Immature natural killer cell (primary cell): ENCODE data around the gene CORO1A. TPM values are rescaled to one million over a fixed set of nuclear protein-coding genes. Genes with fewer than 3 reads are reported as not detected.

Experiments
- DNase-seq, 3 donors: peaks; one replicate each; pipeline ENCODE4 v3.0.0; 2022; ENCODE audit warnings: mixed read lengths in 1 of 3
- H3K27ac Mint-ChIP-seq, 6 donors: one replicate each; pipeline ENCODE4 v1.8.0; 2020; ENCODE audit warnings: mixed read lengths in 6 of 6, mild to moderate bottlenecking in 5 of 6, inconsistent platforms in 4 of 6, moderate library complexity in 3 of 6
- H3K27me3 Mint-ChIP-seq, 3 donors: one replicate each; pipeline ENCODE4 v1.8.0; 2020 to 2021; ENCODE audit warnings: low read depth in 3 of 3, mild to moderate bottlenecking in 3 of 3, mixed read lengths in 3 of 3, moderate library complexity in 3 of 3, inconsistent platforms in 1 of 3
- H3K36me3 Mint-ChIP-seq, 3 donors: one replicate each; pipeline ENCODE4 v1.8.0; 2020; ENCODE audit warnings: mixed read lengths in 3 of 3, inconsistent platforms in 2 of 3, mild to moderate bottlenecking in 2 of 3
- H3K4me1 Mint-ChIP-seq, 2 donors: one replicate each; pipeline ENCODE4 v1.8.0; 2020; ENCODE audit warnings: inconsistent platforms in 2 of 2, mild to moderate bottlenecking in 2 of 2, mixed read lengths in 2 of 2, moderate library complexity in 1 of 2
- H3K4me3 Mint-ChIP-seq, 5 donors: one replicate each; pipeline ENCODE4 v1.8.0; 2020; ENCODE audit warnings: mild to moderate bottlenecking in 5 of 5, mixed read lengths in 5 of 5, inconsistent platforms in 3 of 5, moderate library complexity in 3 of 5
- H3K9me3 Mint-ChIP-seq, 6 donors: one replicate each; pipeline ENCODE4 v1.8.0; 2020; ENCODE audit warnings: mild to moderate bottlenecking in 6 of 6, mixed read lengths in 6 of 6, inconsistent platforms in 4 of 6, moderate library complexity in 3 of 6
- polyA plus RNA-seq, 3 donors: library from polyadenylated mRNA; unstranded; fragments of 300-500 nt; fragmentation: Illumina TruSeq; gene quantifications; one replicate each; pipeline ENCODE4 v1.2.3, GENCODE V29; 2021

The CORO1A gene
- polyA plus RNA-seq, result 1,000 to 10,000 TPM; 1,282 to 1,713 (median 1,680) TPM

- H3K27me3 Mint-ChIP-seq, result peaks cover 13 to 36% (median 25%) of the 10 kb centered on the region in 3 donors
- peak; percentile 74 to 81 (median 76) for DNase-seq
- H3K27ac Mint-ChIP-seq, result peak within 1 kb of the TSS; percentile 95 to 98 (median 97)
- peaks cover 31 to 38% of the 10 kb centered on the region in 2 donors for H3K4me1 Mint-ChIP-seq
- peaks cover 17 to 24% (median 21%) of the 10 kb centered on the region in 3 donors for H3K36me3 Mint-ChIP-seq
- peak within 1 kb of the TSS; percentile 91 to 98 (median 98) for H3K4me3 Mint-ChIP-seq
- H3K9me3 Mint-ChIP-seq, result no peaks in the 10 kb centered on the region
These were observed at the start of gene CORO1A for GRCh38 chr16:30183233-30184095. CORO1A (plus strand) TSS chr16:30183602; CDS start chr16:30185210, 1,608 bp downstream.

DNA sequence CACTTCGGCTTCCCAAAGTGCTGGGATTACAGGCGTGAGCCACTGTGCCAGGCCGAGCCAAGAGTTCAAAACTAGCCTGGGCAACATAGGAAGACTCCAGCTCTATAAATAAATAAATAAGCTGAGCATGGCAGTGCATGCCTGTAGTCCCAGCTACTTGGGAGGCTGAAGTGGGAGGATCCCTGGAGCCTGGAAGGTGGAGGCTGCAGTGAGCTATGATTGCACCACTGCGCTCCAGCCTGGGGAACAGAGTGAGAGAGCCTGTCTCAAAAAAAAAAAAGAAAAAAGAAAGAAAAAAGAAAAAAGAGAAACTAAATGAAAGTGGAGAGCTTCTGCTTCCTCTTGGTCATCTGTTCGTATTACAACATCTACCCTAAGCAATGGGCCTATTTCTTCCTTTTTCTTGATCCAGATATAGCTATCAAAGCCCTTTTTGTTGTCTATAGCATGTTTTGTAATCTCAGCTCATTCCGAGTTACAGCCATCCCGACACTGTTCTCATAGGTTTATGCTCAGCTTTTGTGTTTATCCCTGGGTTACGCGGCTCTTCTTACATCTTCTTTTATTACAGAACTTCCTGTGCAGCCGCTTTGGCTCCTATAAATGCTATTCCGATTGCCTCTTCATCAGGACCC, 46.3 kb upstream of the CORO1A start:
- no peak for DNase-seq
- peaks cover 0 to 6% (median 4%) of the 10 kb centered on the region in 3 donors for H3K27me3 Mint-ChIP-seq
- H3K9me3 Mint-ChIP-seq, result no peaks in the 10 kb centered on the region
- H3K4me3 Mint-ChIP-seq, result no peak overlapping the region
- no peak overlapping the region for H3K27ac Mint-ChIP-seq
- H3K36me3 Mint-ChIP-seq, result no peaks in the 10 kb centered on the region
- H3K4me1 Mint-ChIP-seq, result peaks cover 0 to 4% of the 10 kb centered on the region in 2 donors

- no peak overlapping the region for H3K27ac Mint-ChIP-seq
- H3K4me3 Mint-ChIP-seq, result no peak overlapping the region
- H3K9me3 Mint-ChIP-seq, result no peaks in the 10 kb centered on the region
- peaks cover 0 to 5% (median 4%) of the 10 kb centered on the region in 3 donors for H3K27me3 Mint-ChIP-seq
- H3K4me1 Mint-ChIP-seq, result peaks cover 3 to 4% of the 10 kb centered on the region in 2 donors
- no peaks in the 10 kb centered on the region for H3K36me3 Mint-ChIP-seq
- DNase-seq, result no peak
These were observed 45.5 kb upstream of the CORO1A start for GRCh38 chr16:30137897-30138296.

- H3K27ac Mint-ChIP-seq, result no peak overlapping the region
- H3K9me3 Mint-ChIP-seq, result no peaks in the 10 kb centered on the region
- H3K36me3 Mint-ChIP-seq, result no peaks in the 10 kb centered on the region
- H3K4me1 Mint-ChIP-seq, result peaks cover 11% of the 10 kb centered on the region in 2 donors
- H3K4me3 Mint-ChIP-seq, result no peak overlapping the region
- no peak for DNase-seq
- H3K27me3 Mint-ChIP-seq, result peaks cover 0 to 6% (median 2%) of the 10 kb centered on the region in 3 donors
These were observed 43.6 kb upstream of the CORO1A start for GRCh38 chr16:30139583-30140481.

- no peak overlapping the region for H3K4me3 Mint-ChIP-seq
These were observed 41.7 kb upstream of the CORO1A start for GRCh38 chr16:30141750-30142149.

DNA sequence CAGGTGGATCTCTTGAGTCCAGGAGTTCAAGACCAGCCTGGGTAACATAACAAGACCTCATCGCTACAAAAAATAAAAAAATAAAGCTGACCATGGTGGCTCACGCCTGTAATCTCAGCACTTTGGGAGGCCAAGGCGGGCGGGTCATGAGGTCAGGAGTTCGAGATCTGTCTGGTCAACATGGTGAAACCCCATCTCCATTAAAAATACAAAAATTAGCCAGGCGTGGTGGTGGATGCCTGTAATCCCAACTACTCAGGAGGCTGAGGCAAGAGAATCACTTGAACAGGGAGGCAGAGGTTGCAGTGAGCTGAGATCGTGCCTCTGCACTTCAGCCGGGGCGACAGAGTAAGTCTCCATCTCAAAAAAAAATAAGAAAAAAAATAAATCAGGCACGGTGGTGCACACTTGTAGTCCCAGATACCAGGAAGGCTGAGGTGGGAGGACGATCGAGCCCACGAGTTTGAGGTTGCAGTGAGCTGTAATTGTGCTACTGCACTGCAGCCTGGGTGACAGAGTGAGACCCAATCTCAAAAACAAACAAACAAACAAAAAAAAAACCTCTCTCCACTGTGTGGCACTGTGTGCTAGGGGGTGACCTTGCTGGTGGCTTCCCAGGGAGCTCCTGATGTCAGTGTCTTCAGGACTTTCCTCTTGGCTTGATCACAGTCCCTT, 40.6 kb upstream of the CORO1A start:
- peaks cover 0 to 4% (median 2%) of the 10 kb centered on the region in 3 donors for H3K27me3 Mint-ChIP-seq
- no peak overlapping the region for H3K4me3 Mint-ChIP-seq
- peaks cover 11% of the 10 kb centered on the region in 2 donors for H3K4me1 Mint-ChIP-seq
- peak overlapping the region; percentile 31 to 85 (median 54) for H3K27ac Mint-ChIP-seq
- H3K9me3 Mint-ChIP-seq, result no peaks in the 10 kb centered on the region
- no peaks in the 10 kb centered on the region for H3K36me3 Mint-ChIP-seq
- peak; percentile 42 to 55 (median 52) for DNase-seq

More at GRCh38 chr16:30141750-30142149, 41.7 kb upstream of the CORO1A start:
- no peak overlapping the region for H3K27ac Mint-ChIP-seq
- H3K4me1 Mint-ChIP-seq, result peaks cover 11% of the 10 kb centered on the region in 2 donors
- no peak for DNase-seq
- H3K36me3 Mint-ChIP-seq, result no peaks in the 10 kb centered on the region
- peaks cover 0 to 4% (median 2%) of the 10 kb centered on the region in 3 donors for H3K27me3 Mint-ChIP-seq
- no peaks in the 10 kb centered on the region for H3K9me3 Mint-ChIP-seq

- Mint-ChIP-seq H3K4me3 (no peak overlapping the region), H3K4me1 (peaks cover 11% of the 10 kb centered on the region in 2 donors), H3K27ac (peak overlapping the region; percentile 31 to 85 (median 54)), H3K36me3 (no peaks in the 10 kb centered on the region), H3K9me3 (peaks cover 0 to under 1% (median 0%) of the 10 kb centered on the region in 6 donors), H3K27me3 (peaks cover 0 to 4% (median 2%) of the 10 kb centered on the region in 3 donors)
- no peak for DNase-seq
These were observed 40.1 kb upstream of the CORO1A start for GRCh38 chr16:30143347-30143702.

DNA sequence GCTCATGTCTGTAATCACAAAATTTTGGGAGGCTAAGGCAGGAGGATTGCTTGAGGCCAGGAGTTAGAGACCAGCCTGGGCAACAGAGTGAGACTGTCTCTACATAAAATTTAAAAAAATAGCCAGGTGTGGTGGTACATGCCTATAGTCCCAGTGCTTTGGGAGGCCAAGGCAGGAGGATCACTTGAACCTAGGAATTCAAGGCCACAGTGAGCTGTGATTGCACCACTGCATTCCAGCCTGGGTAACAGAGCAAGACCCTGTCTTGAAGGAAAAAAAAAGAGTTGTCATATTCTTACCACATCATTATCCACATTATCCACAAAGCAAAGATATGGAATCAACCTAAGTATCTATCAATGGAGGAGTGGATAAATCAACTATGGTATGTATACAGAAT, 39.4 kb upstream of the CORO1A start:
- no peak for DNase-seq
- peaks cover under 1 to 7% (median 5%) of the 10 kb centered on the region in 6 donors for H3K9me3 Mint-ChIP-seq
- H3K36me3 Mint-ChIP-seq, result peaks cover 0 to under 1% (median 0%) of the 10 kb centered on the region in 3 donors
- no peak overlapping the region for H3K4me3 Mint-ChIP-seq
- peaks cover 0 to 4% (median 2%) of the 10 kb centered on the region in 3 donors for H3K27me3 Mint-ChIP-seq
- H3K27ac Mint-ChIP-seq, result peak overlapping the region in 1 of 6 donors; percentile 61
- H3K4me1 Mint-ChIP-seq, result peaks cover 11% of the 10 kb centered on the region in 2 donors

- Mint-ChIP-seq H3K36me3 (peaks cover 4 to 7% (median 4%) of the 10 kb centered on the region in 3 donors), H3K4me3 (no peak overlapping the region), H3K9me3 (peaks cover 7 to 16% (median 10%) of the 10 kb centered on the region in 6 donors), H3K27me3 (peaks cover 0 to 4% (median 0%) of the 10 kb centered on the region in 3 donors), H3K4me1 (peaks cover 8 to 11% of the 10 kb centered on the region in 2 donors), H3K27ac (no peak overlapping the region)
- DNase-seq, result no peak
These were observed 38.5 kb upstream of the CORO1A start for GRCh38 chr16:30144917-30145316.

DNA sequence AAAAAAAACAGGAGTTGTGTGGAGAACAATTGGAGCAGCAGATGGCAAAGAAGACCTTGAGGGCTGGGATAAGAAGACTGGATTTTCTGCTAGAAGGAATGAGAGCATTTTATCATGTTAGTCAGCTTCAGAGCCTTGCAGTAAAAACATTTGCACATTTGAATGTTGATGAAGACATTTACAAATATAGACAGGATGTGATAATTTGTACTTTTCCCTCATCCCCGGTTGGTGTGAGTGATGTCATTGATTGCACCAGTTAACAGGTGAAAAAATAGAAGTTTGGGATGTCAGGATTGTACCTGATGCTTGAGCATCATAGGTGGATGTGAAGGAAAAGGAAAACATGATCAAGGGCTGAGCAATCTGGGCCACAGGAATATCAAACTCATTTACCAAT, 37.7 kb upstream of the CORO1A start:
- Mint-ChIP-seq H3K27me3 (peaks cover 0 to 3% (median 2%) of the 10 kb centered on the region in 3 donors), H3K4me3 (no peak overlapping the region), H3K9me3 (peaks cover 7 to 16% (median 10%) of the 10 kb centered on the region in 6 donors), H3K27ac (peak overlapping the region in 1 of 6 donors; percentile 46), H3K4me1 (peaks cover 8 to 11% of the 10 kb centered on the region in 2 donors), H3K36me3 (peaks cover 4 to 7% (median 4%) of the 10 kb centered on the region in 3 donors)
- DNase-seq, result no peak

- Mint-ChIP-seq H3K4me1 (peaks cover 6 to 7% of the 10 kb centered on the region in 2 donors), H3K36me3 (peaks cover 4 to 7% (median 4%) of the 10 kb centered on the region in 3 donors), H3K27ac (no peak overlapping the region), H3K4me3 (no peak overlapping the region), H3K27me3 (peaks cover 1 to 3% (median 2%) of the 10 kb centered on the region in 3 donors), H3K9me3 (peaks cover 7 to 16% (median 10%) of the 10 kb centered on the region in 6 donors)
- DNase-seq, result no peak
These were observed 35.4 kb upstream of the CORO1A start for GRCh38 chr16:30147843-30148510.

DNA sequence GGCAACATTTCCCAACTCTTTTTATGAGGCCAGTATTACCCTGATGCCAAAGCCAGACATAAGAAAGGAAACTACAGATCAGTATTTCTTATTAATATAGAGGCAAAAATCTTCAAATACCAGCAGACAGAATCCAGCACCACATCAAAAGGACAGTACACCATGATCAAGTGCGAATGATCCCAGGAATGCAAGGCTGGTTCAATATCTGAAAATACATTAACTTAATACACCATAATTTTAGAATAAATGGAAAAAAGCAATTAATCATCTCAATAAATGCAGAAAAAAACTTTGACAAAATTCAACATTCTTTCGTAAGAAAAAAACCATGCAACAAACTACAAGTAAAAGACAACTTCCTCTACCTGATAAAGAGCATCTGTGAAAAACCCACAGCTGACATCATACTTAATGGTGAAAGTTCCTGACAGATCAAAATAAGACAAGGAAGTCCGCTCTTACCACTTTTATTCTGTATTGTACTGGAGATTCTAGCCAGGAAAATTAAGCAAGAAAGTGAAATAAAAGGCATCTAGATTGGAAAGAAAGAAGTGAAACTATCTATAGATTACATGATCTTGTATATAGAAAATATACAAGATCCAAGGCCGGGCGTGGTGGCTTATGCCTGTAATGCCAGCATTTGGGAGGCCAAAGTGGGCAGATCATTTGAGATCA, 34.0 kb upstream of the CORO1A start:
- no peak overlapping the region for H3K4me3 Mint-ChIP-seq
- peaks cover 4 to 7% (median 4%) of the 10 kb centered on the region in 3 donors for H3K36me3 Mint-ChIP-seq
- H3K4me1 Mint-ChIP-seq, result no peaks in the 10 kb centered on the region

More for the DNA sequence above, 34.0 kb upstream of the CORO1A start:
- peaks cover 7 to 16% (median 10%) of the 10 kb centered on the region in 6 donors for H3K9me3 Mint-ChIP-seq
- DNase-seq, result no peak
- no peak overlapping the region for H3K27ac Mint-ChIP-seq
- H3K27me3 Mint-ChIP-seq, result peaks cover 0 to 2% (median 1%) of the 10 kb centered on the region in 3 donors
